ENCODE measurements around the gene STPG1.

STPG1 gene

GRCh38 chr1:24392982-24393650 lies 20.5 kb downstream of the STPG1 start:
- ATAC-seq (replicated peaks) (peak in 1 of 2 donors; percentile 29), DNase-seq (no peak)
- peak overlapping the region; percentile 96 for H3K27ac Mint-ChIP-seq
- H3K4me3 Mint-ChIP-seq: no peak overlapping the region
- peaks cover 0 to 3% of the 10 kb centered on the region in 2 donors for H3K36me3 Mint-ChIP-seq
- H3K4me1 Mint-ChIP-seq: peaks cover 11 to 27% of the 10 kb centered on the region in 2 donors
- no peaks in the 10 kb centered on the region for H3K9me3 Mint-ChIP-seq
- H3K27me3 Mint-ChIP-seq: no peaks in the 10 kb centered on the region

DNA sequence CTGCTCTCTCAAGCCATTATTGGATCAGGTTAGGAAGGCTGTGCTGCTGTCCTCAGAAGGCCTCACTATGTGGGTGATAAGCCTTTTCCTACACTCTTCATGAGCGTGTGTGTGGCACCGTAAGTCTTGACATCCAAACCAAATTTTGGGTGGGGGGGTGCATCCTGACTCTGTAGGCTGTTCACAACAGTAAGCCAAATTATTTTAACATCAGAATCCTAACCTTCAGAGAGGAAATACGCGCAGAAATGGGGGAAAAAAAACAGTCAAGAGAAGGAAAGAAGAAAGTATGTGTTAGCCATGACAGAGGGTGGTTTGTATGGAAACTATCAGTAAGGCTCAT lies 21.0 kb downstream of the STPG1 start:
- peaks cover 0 to 3% of the 10 kb centered on the region in 2 donors for H3K36me3 Mint-ChIP-seq
- peak in 1 of 2 donors; percentile 3 for ATAC-seq (replicated peaks)
- peak overlapping the region; percentile 81 to 82 for H3K4me3 Mint-ChIP-seq
- peak overlapping the region; percentile 96 for H3K27ac Mint-ChIP-seq
- H3K27me3 Mint-ChIP-seq: no peaks in the 10 kb centered on the region
- no peaks in the 10 kb centered on the region for H3K9me3 Mint-ChIP-seq
- no peak for DNase-seq
- H3K4me1 Mint-ChIP-seq: peaks cover 11 to 27% of the 10 kb centered on the region in 2 donors

DNA sequence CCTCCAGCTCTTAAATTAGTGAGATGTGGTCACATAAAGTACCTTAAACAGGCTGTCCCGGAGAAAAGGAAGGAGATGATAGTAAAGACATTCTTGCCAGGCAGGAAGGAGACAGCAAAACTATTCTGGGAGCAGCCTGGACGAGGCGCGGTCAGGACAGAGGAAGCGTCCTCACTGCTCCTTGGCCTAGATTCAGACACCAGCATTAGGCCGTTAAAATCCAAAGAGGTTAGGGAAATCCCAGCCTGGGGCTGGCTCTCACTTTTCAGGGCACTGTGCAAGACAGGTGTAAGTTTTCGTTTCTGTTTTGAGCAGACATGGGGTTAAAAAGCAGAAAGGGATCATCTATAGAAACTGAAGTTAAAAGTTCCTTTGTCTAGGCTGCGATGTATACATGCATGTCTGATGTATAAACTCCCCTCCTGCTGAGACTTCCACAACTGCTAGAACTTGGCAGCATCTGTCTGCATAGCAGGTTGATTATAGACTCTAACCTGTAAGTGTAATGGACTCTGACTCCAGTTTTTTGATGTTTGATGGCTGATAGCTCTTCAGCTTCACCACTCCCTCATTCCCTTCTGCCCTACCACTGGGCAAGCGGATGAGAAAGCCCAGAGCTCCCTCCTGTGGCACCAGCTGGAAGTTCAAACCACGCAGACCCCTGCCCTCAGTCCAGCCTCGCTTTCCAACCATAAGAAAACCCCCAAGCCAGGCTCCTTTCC lies 21.5 kb downstream of the STPG1 start:
- Mint-ChIP-seq H3K27ac (peak overlapping the region; percentile 96), H3K27me3 (no peaks in the 10 kb centered on the region), H3K36me3 (peaks cover 1 to 3% of the 10 kb centered on the region in 2 donors), H3K4me1 (peaks cover 11 to 27% of the 10 kb centered on the region in 2 donors), H3K9me3 (no peaks in the 10 kb centered on the region), H3K4me3 (peak overlapping the region; percentile 81 to 82)
- peak; percentile 78 to 80 for ATAC-seq (replicated peaks)
- peak; percentile 50 for DNase-seq

- peak overlapping the region; percentile 81 to 82 for H3K4me3 Mint-ChIP-seq
- ATAC-seq (replicated peaks) (peak; percentile 77 to 80), DNase-seq (peak; percentile 63)
- H3K4me1 Mint-ChIP-seq: peaks cover 13 to 34% of the 10 kb centered on the region in 2 donors
- peaks cover 2 to 3% of the 10 kb centered on the region in 2 donors for H3K36me3 Mint-ChIP-seq
- no peaks in the 10 kb centered on the region for H3K9me3 Mint-ChIP-seq
- H3K27me3 Mint-ChIP-seq: no peaks in the 10 kb centered on the region
- H3K27ac Mint-ChIP-seq: peak overlapping the region; percentile 96
Observed at GRCh38 chr1:24390924-24391782, 22.4 kb downstream of the STPG1 start.

- H3K27me3 Mint-ChIP-seq: no peaks in the 10 kb centered on the region
- no peak for DNase-seq
- H3K4me1 Mint-ChIP-seq: peaks cover 23 to 51% of the 10 kb centered on the region in 2 donors
- ATAC-seq (replicated peaks): no peak
- H3K27ac Mint-ChIP-seq: no peak overlapping the region
- peaks cover 3 to 4% of the 10 kb centered on the region in 2 donors for H3K36me3 Mint-ChIP-seq
- no peak overlapping the region for H3K4me3 Mint-ChIP-seq
- H3K9me3 Mint-ChIP-seq: no peaks in the 10 kb centered on the region
Observed at GRCh38 chr1:24389231-24389678, 24.3 kb downstream of the STPG1 start.

DNA sequence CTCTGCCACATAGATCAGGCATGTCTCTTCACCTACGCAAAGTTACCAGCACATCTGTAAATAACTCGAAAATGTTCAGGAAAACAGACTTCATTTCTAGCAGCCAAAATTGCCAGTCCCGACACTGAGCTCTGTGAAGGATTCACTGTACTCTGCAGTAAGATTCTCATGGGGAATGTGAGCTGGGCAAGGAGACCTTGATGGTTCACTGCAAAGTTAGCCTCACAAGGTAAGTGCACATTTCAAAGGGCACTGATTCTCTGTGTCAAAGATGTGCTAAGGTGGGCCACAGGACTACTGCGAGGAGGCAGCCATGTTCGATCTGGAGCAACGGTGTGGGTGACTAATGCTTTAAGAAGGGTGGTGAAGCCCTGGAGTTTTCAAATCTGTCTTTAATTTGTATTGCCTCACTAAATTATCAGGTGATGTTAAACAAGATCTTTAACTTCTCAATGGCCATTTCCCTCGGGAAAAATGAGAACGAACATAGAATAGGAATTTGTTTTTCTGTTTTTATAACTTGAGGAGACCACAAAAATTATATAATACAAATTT lies 25.2 kb downstream of the STPG1 start:
- no peak for ATAC-seq (replicated peaks)
- no peaks in the 10 kb centered on the region for H3K9me3 Mint-ChIP-seq
- H3K27ac Mint-ChIP-seq: no peak overlapping the region
- H3K4me3 Mint-ChIP-seq: no peak overlapping the region
- peaks cover 3 to 7% of the 10 kb centered on the region in 2 donors for H3K36me3 Mint-ChIP-seq
- H3K4me1 Mint-ChIP-seq: peaks cover 26 to 53% of the 10 kb centered on the region in 2 donors
- no peaks in the 10 kb centered on the region for H3K27me3 Mint-ChIP-seq
- no peak for DNase-seq

GRCh38 chr1:24387636-24388175 lies 25.9 kb downstream of the STPG1 start:
- Mint-ChIP-seq H3K4me1 (peaks cover 24 to 46% of the 10 kb centered on the region in 2 donors), H3K27ac (no peak overlapping the region), H3K27me3 (no peaks in the 10 kb centered on the region), H3K4me3 (no peak overlapping the region), H3K9me3 (no peaks in the 10 kb centered on the region), H3K36me3 (peaks cover 3 to 7% of the 10 kb centered on the region in 2 donors)
- ATAC-seq (replicated peaks): no peak
- no peak for DNase-seq

GRCh38 chr1:24386931-24387330 lies 26.7 kb downstream of the STPG1 start:
- Mint-ChIP-seq H3K4me3 (no peak overlapping the region), H3K9me3 (no peaks in the 10 kb centered on the region), H3K4me1 (peaks cover 18 to 38% of the 10 kb centered on the region in 2 donors), H3K27me3 (no peaks in the 10 kb centered on the region), H3K36me3 (peaks cover 3 to 9% of the 10 kb centered on the region in 2 donors), H3K27ac (no peak overlapping the region)
- DNase-seq: no peak
- no peak for ATAC-seq (replicated peaks)

GRCh38 chr1:24386241-24386640 lies 27.3 kb downstream of the STPG1 start:
- no peak overlapping the region for H3K27ac Mint-ChIP-seq
- no peak for ATAC-seq (replicated peaks)
- H3K4me1 Mint-ChIP-seq: peaks cover 16 to 31% of the 10 kb centered on the region in 2 donors
- no peak overlapping the region for H3K4me3 Mint-ChIP-seq
- peaks cover 3 to 9% of the 10 kb centered on the region in 2 donors for H3K36me3 Mint-ChIP-seq
- H3K9me3 Mint-ChIP-seq: no peaks in the 10 kb centered on the region
- no peaks in the 10 kb centered on the region for H3K27me3 Mint-ChIP-seq
- no peak for DNase-seq

DNA sequence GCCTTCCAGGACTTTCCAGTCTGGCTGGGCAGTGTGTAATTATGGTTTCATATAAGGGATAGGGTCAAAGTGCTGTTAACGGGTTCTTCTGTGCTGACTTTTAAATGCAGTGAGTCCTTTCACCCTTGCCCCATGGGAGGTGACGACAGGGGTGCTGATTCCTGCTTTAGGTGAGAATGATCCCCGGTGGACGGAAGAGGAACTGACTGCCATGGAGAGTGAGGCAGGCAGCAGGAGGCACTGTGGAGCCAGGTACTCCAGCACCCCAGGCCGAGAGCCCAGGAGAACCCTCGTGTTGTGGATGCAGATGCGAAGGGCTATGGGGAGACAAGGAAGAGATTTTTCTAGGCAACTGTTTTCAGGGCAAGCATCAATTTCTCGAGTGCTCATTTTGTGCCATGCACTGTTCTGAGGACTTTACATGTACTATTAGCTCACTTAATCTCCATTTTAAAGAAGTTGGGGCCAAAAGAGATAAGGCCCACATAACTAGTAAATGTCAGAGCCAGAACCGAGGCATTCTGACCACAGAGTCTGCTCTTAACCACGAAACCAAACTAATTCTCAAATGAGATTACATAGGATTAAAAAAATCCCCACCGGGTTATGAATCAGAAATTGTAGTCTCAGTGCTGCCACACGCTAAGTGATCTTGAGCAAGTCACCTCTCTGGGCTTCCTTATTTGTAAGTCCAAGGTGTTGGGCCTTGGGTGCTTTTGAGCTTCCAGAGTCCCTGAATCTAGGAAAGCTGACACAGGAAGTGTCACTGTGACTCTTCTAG lies 28.2 kb downstream of the STPG1 start:
- Mint-ChIP-seq H3K36me3 (peaks cover 3 to 9% of the 10 kb centered on the region in 2 donors), H3K9me3 (no peaks in the 10 kb centered on the region), H3K4me1 (peaks cover 15 to 28% of the 10 kb centered on the region in 2 donors), H3K27ac (peak overlapping the region; percentile 83), H3K4me3 (peak overlapping the region; percentile 7 to 8), H3K27me3 (no peaks in the 10 kb centered on the region)
- ATAC-seq (replicated peaks) (peak; percentile 71 to 72), DNase-seq (no peak)

DNA sequence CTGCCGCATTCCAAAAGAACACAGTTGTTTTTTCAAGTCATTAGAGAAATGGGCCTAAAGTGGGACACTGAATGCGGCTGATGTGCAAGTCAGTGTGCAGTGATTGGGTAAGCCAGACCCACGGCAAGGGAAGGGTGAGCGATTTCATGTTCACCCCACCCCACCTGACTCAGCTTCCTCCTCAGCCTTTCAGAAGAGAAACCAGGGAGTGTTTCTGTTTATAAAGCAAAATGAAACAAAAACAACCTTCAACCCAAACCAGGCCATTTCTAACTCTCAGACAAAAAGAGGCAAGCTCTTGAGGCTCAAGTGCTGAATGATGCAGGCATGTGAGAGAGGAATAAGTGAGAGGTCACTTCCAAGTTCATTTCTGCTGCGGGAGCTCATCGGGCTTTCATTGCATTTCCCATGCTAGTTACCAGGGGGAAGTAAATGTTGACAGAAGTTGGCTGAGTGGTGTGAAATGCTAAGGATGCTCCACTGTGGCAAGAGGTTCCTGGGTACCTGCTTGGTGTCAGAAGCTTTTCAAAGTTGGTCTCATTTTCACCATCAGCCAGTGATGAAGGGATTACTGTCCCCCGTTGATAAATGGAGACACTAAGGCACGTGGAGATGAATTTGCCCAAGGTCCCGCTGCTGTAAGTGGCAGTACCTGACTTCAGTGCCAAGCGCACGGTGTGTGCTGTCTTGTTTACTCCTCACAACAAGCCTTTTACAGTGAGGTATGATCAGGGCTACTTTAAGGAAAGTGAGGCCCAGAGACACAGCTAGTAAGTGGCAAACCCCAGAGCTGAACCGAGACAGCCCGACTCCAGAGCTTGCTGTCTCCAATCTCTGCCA lies 29.1 kb downstream of the STPG1 start:
- Mint-ChIP-seq H3K36me3 (peaks cover 0 to 10% of the 10 kb centered on the region in 2 donors), H3K4me1 (peaks cover 15 to 28% of the 10 kb centered on the region in 2 donors), H3K4me3 (peak overlapping the region in 1 of 2 donors; percentile 11), H3K27me3 (no peaks in the 10 kb centered on the region), H3K27ac (peak overlapping the region; percentile 14), H3K9me3 (no peaks in the 10 kb centered on the region)
- DNase-seq (no peak), ATAC-seq (replicated peaks) (peak; percentile 73 to 78)

GRCh38 chr1:24383381-24383940 lies 30.1 kb downstream of the STPG1 start:
- Mint-ChIP-seq H3K36me3 (peaks cover 3 to 12% of the 10 kb centered on the region in 2 donors), H3K4me3 (no peak overlapping the region), H3K4me1 (peaks cover 15 to 28% of the 10 kb centered on the region in 2 donors), H3K9me3 (no peaks in the 10 kb centered on the region), H3K27me3 (no peaks in the 10 kb centered on the region), H3K27ac (no peak overlapping the region)
- ATAC-seq (replicated peaks) (no peak), DNase-seq (no peak)

Data from stimulated activated naive B cell treated with anti-CD40 and anti-IgM and Interleukin-4, amounts not matched to agents 10 μg/mL and 1 μg/mL and 100 μg/mL, for 72 hours (primary cell).